Activated naive CD8-positive, alpha-beta T cell treated with anti-CD3 and anti-CD28 coated beads for 36 hours (primary cell): ENCODE measurements around the gene NDFIP1. TPM values are rescaled to one million over a fixed set of nuclear protein-coding genes. Genes with fewer than 3 reads are reported as not detected.
A peak's percentile ranks its signal among the peaks of the same experiment; 100 is the strongest.

ENCODE experiments used
- DNase-seq: peaks from one replicate; pipeline ENCODE4 v3.0.0; 2021
- H3K27ac Mint-ChIP-seq: one replicate; pipeline ENCODE4 v1.8.0; 2022; ENCODE audit warnings: mild to moderate bottlenecking, moderate library complexity, mixed read lengths
- H3K27me3 Mint-ChIP-seq: one replicate; pipeline ENCODE4 v1.8.0; 2022; ENCODE audit warnings: mild to moderate bottlenecking, mixed read lengths
- H3K36me3 Mint-ChIP-seq: one replicate; pipeline ENCODE4 v1.8.0; 2021; ENCODE audit warnings: mild to moderate bottlenecking, mixed read lengths
- H3K4me1 Mint-ChIP-seq: one replicate; pipeline ENCODE4 v1.8.0; 2021; ENCODE audit warnings: mixed read lengths
- H3K4me3 Mint-ChIP-seq: one replicate; pipeline ENCODE4 v1.8.0; 2022; ENCODE audit warnings: mild to moderate bottlenecking, moderate library complexity, mixed read lengths
- H3K9me3 Mint-ChIP-seq: one replicate; pipeline ENCODE4 v1.8.0; 2022; ENCODE audit warnings: mixed read lengths
- total RNA-seq, 2 experiments: library from RNA; stranded (reverse); gene quantifications; one replicate each; pipeline ENCODE4 v1.2.3, GENCODE V29; 2021

NDFIP1 gene
- total RNA-seq, 2 experiments from 2014 or later, result 97.3 to 100 TPM

GRCh38 chr5:142102980-142103740, 5.4 kb upstream of the NDFIP1 start:
- peaks cover 10% of the 10 kb centered on the region for H3K36me3 Mint-ChIP-seq
- no peak for DNase-seq
- H3K9me3 Mint-ChIP-seq, result peaks cover 12% of the 10 kb centered on the region
- no peak overlapping the region for H3K4me3 Mint-ChIP-seq
- H3K27me3 Mint-ChIP-seq, result no peaks in the 10 kb centered on the region
- peaks cover 71% of the 10 kb centered on the region for H3K4me1 Mint-ChIP-seq
- peak overlapping the region; percentile 86 for H3K27ac Mint-ChIP-seq

DNA sequence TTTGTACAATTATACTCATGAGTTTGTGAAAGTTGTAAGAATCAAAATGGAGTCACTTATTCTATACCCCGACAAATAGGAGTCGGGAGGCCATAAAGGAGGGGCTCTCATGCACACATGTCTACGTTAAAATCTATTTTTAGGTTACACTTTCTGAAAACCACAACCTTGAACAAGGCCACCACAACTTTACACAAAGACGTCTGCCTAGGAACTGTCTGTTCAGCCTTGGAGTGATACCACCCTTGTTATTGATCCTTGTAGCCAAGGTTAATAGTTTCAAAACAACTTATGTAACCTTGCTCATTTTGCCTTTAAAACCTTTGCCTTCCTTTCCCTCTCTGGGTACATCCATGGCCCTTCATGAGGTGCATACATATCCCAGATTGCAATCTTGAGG, 4.1 kb upstream of the NDFIP1 start:
- DNase-seq, result peak; percentile 30
- Mint-ChIP-seq H3K36me3 (peaks cover 14% of the 10 kb centered on the region), H3K9me3 (peaks cover 12% of the 10 kb centered on the region), H3K4me1 (peaks cover 62% of the 10 kb centered on the region), H3K27ac (peak overlapping the region; percentile 96), H3K27me3 (no peaks in the 10 kb centered on the region), H3K4me3 (peak overlapping the region; percentile 65)

DNA sequence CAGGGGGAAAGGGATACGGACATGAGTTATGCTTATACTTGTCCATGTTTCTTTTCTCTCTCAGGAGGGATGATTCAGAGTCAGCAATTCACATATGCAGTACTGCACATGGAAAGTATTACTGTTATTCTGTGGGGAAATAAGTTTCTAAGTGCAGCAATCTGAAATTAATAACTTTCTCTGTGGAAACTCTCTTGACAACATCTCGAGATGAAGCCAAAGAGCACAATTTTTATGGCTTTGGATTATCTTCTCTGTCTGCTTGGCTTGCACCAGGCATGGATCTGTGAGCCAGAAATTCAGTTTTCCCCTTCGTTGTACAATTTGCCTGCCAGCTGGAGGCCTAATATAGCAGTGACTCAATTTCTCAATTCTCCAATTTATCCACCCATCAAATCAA, 2.5 kb upstream of the NDFIP1 start:
- Mint-ChIP-seq H3K9me3 (peaks cover 5% of the 10 kb centered on the region), H3K36me3 (peaks cover 23% of the 10 kb centered on the region), H3K27me3 (no peaks in the 10 kb centered on the region), H3K27ac (peak overlapping the region; percentile 96), H3K4me3 (peak overlapping the region; percentile 53), H3K4me1 (peaks cover 52% of the 10 kb centered on the region)
- DNase-seq, result no peak

DNA sequence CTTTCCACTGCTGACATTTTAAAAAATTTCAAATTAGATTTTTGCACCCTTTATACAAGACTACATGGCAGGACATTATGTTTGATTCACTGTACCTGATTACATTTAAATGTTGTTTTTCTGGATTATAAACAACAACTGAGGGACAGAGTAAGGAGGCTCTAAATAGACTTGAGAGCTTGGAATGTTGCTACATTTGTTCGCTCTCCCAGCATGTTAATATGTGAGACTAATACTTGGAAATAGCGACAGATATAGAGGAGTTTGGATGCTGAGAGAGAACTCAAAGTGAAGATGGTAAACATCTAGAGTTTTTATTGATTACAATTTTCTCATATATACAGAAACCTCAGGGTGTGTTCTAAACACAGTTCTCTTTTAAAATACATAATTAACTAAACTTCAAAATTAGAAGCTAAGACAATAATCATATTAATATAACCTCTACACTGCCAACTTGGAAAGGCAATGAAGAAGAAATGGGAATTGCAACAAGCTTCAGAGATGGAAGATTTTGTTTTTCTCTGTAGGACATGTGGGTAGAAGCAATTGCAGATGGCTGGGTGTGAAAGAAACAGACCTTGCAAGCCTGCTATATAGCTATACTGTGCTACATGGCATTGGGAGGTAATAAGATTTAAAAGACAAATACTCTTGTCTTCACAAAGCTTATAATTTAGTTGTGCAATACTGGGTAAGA, 1.4 kb upstream of the NDFIP1 start:
- Mint-ChIP-seq H3K36me3 (peaks cover 29% of the 10 kb centered on the region), H3K4me1 (peaks cover 53% of the 10 kb centered on the region), H3K4me3 (peak overlapping the region; percentile 86)

GRCh38 chr5:142107736-142108431, 695 bp upstream of the NDFIP1 start:
- Mint-ChIP-seq H3K36me3 (peaks cover 36% of the 10 kb centered on the region), H3K27ac (peak overlapping the region; percentile 96), H3K4me3 (peak overlapping the region; percentile 86), H3K9me3 (peaks cover 4% of the 10 kb centered on the region), H3K27me3 (no peaks in the 10 kb centered on the region), H3K4me1 (peaks cover 59% of the 10 kb centered on the region)
- no peak for DNase-seq

More for the DNA sequence above, 1.4 kb upstream of the NDFIP1 start:
- peaks cover 4% of the 10 kb centered on the region for H3K9me3 Mint-ChIP-seq
- peak overlapping the region; percentile 96 for H3K27ac Mint-ChIP-seq
- H3K27me3 Mint-ChIP-seq, result no peaks in the 10 kb centered on the region
- DNase-seq, result no peak

DNA sequence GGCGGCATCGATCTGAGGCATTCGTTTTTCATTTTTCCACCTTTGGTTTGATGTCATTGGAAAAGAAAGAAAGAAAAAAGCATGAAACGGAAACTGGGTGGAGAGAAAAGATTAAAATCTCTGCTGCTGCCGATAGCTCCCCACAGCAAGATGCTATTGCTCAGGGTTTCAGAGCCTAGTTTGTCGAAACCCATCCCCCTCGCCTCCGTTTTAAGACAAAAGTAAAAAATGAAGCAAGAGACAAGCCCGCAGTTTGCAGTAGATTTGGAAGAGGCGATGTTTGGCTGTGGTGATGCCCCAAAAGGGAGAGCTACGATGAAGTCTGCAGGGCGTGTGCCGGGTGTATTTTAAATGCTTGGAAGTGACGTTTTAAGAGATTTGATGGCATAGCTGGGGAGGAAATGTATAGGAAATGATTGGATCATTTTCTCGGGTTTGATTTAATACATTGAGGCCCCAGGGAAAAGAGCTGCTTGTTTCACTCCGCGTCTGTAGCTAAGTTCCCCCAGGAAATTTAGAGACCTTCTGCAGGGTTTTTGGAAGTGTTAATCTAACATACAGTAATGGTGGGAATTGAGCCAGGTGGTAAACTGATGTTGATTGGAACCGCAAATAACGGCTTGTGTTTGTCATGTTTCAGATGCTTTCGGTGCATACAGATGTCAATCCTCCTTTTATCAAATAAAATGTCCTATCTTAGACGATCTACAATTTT, 909 bp downstream of the NDFIP1 start:
- DNase-seq, result no peak
- Mint-ChIP-seq H3K27me3 (no peaks in the 10 kb centered on the region), H3K36me3 (peaks cover 51% of the 10 kb centered on the region), H3K27ac (peak overlapping the region; percentile 100), H3K9me3 (peaks cover 7% of the 10 kb centered on the region), H3K4me3 (peak overlapping the region; percentile 99), H3K4me1 (peaks cover 68% of the 10 kb centered on the region)

GRCh38 chr5:142110046-142110531, 1.5 kb downstream of the NDFIP1 start:
- peaks cover 53% of the 10 kb centered on the region for H3K36me3 Mint-ChIP-seq

GRCh38 chr5:142110988-142111687, 2.6 kb downstream of the NDFIP1 start:
- Mint-ChIP-seq H3K27me3 (no peaks in the 10 kb centered on the region), H3K4me3 (peak overlapping the region; percentile 99), H3K27ac (peak overlapping the region; percentile 100), H3K4me1 (peaks cover 64% of the 10 kb centered on the region), H3K36me3 (peaks cover 59% of the 10 kb centered on the region), H3K9me3 (peaks cover 7% of the 10 kb centered on the region)
- no peak for DNase-seq

More at GRCh38 chr5:142110046-142110531, 1.5 kb downstream of the NDFIP1 start:
- DNase-seq, result no peak
- H3K4me1 Mint-ChIP-seq, result peaks cover 66% of the 10 kb centered on the region
- peaks cover 7% of the 10 kb centered on the region for H3K9me3 Mint-ChIP-seq
- no peaks in the 10 kb centered on the region for H3K27me3 Mint-ChIP-seq
- peak overlapping the region; percentile 99 for H3K4me3 Mint-ChIP-seq
- peak overlapping the region; percentile 100 for H3K27ac Mint-ChIP-seq

GRCh38 chr5:142114687-142115086, 6.1 kb downstream of the NDFIP1 start:
- peaks cover 74% of the 10 kb centered on the region for H3K36me3 Mint-ChIP-seq
- DNase-seq, result no peak
- H3K4me1 Mint-ChIP-seq, result peaks cover 70% of the 10 kb centered on the region
- no peak overlapping the region for H3K27ac Mint-ChIP-seq
- no peak overlapping the region for H3K4me3 Mint-ChIP-seq
- H3K9me3 Mint-ChIP-seq, result peaks cover 7% of the 10 kb centered on the region
- H3K27me3 Mint-ChIP-seq, result no peaks in the 10 kb centered on the region

GRCh38 chr5:142115937-142116614, 7.5 kb downstream of the NDFIP1 start:
- Mint-ChIP-seq H3K27me3 (no peaks in the 10 kb centered on the region), H3K4me3 (no peak overlapping the region), H3K9me3 (peaks cover 7% of the 10 kb centered on the region), H3K4me1 (peaks cover 80% of the 10 kb centered on the region), H3K27ac (peak overlapping the region; percentile 18), H3K36me3 (peaks cover 67% of the 10 kb centered on the region)
- DNase-seq, result no peak

- H3K4me3 Mint-ChIP-seq, result peak overlapping the region; percentile 50
- no peak for DNase-seq
- H3K36me3 Mint-ChIP-seq, result peaks cover 67% of the 10 kb centered on the region
- peaks cover 84% of the 10 kb centered on the region for H3K4me1 Mint-ChIP-seq
- peak overlapping the region; percentile 78 for H3K27ac Mint-ChIP-seq
- peaks cover 4% of the 10 kb centered on the region for H3K9me3 Mint-ChIP-seq
- H3K27me3 Mint-ChIP-seq, result no peaks in the 10 kb centered on the region
Observed at GRCh38 chr5:142117579-142118151, 9.1 kb downstream of the NDFIP1 start.

DNA sequence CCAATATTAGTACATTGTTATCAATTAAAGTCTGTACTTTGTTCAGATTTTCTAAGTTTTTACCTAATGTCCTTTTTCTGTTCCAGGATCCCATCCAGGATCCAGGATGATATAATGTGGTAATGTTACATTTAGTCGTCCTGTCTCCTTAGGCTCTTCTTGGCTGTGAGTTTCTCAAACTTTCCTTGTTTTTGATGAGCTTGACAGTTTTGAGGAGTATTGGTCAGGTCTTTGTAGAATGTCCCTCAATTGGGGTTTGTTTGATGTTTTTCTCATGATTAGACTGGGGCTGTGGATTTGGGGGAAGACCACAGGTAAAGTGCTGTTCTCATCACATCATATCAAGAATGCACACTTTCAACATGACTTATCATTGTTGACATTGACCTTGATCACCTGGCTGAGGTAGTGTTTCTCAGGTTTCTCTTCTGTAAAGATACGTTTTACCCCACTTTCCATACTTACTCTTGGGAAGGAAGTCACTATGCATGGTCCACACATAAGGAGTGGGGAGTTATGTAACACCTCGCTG, 9.6 kb downstream of the NDFIP1 start:
- no peaks in the 10 kb centered on the region for H3K27me3 Mint-ChIP-seq
- H3K4me1 Mint-ChIP-seq, result peaks cover 81% of the 10 kb centered on the region
- DNase-seq, result no peak
- H3K36me3 Mint-ChIP-seq, result peaks cover 66% of the 10 kb centered on the region
- peak overlapping the region; percentile 78 for H3K27ac Mint-ChIP-seq
- peaks cover 4% of the 10 kb centered on the region for H3K9me3 Mint-ChIP-seq
- peak overlapping the region; percentile 56 for H3K4me3 Mint-ChIP-seq

DNA sequence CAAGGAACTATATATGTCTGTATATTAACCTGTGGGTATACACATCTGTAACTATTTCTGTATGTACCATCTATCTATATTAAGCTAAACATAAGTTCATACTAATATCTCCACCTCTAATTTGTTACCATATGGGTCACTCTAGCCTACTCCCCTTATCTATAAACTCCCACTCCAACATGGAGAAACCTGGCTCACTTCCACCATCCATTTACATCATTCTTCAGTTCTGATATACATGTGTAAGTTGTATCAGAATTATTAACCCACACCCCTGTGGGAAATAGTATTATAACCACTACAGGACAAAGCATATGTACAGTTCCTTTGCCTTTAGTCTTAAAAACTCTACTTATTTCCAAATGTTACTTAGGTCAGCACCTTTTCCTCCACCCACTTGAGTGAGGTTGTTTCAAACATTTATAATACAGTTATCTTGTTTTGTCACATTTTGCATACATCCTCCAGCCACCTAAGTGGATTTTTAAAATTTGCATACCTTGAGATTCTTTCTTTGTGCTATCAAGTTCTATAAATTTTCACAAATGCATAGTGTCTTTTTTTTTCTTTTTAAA, 10.6 kb downstream of the NDFIP1 start:
- no peak for DNase-seq
- Mint-ChIP-seq H3K36me3 (peaks cover 65% of the 10 kb centered on the region), H3K4me3 (no peak overlapping the region), H3K27ac (no peak overlapping the region), H3K27me3 (no peaks in the 10 kb centered on the region), H3K9me3 (peaks cover 2% of the 10 kb centered on the region), H3K4me1 (peaks cover 78% of the 10 kb centered on the region)
